LNCAP (cell line): ENCODE results near the gene NCKAP5.

ENCODE experiments used
- CTCF ChIP-seq: fragments of 450-650 bp; IDR thresholded peaks from 2 replicates; pipeline ENCODE4 v1.5.1; 2017; ENCODE audit warnings: mild to moderate bottlenecking

Gene NCKAP5

GRCh38 chr2:133085646-133086045 lies 482.6 kb downstream of the NCKAP5 start:
- no peak for TF ChIP-seq CTCF

GRCh38 chr2:133082034-133082433 lies 486.2 kb downstream of the NCKAP5 start:
- TF ChIP-seq CTCF, result no peak

DNA sequence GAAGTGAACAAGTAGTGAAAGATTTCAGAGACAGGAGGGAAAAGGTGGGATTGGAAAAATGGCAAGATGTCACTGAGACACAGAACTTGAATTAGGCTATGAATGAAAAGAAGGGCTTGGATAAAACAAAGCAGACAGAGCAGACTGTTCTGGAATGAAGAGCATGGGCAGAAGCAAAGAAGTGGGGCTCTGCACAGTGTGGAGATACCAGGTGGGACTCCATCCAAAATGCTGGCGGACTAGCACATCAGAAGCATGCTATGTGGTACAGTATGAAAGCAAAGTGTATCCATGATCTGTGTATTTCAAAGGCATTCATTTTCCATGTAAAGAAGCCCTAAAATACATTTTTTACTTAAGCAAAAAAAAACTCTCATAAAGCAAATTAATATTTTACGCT lies 487.4 kb downstream of the NCKAP5 start:
- no peak for TF ChIP-seq CTCF

DNA sequence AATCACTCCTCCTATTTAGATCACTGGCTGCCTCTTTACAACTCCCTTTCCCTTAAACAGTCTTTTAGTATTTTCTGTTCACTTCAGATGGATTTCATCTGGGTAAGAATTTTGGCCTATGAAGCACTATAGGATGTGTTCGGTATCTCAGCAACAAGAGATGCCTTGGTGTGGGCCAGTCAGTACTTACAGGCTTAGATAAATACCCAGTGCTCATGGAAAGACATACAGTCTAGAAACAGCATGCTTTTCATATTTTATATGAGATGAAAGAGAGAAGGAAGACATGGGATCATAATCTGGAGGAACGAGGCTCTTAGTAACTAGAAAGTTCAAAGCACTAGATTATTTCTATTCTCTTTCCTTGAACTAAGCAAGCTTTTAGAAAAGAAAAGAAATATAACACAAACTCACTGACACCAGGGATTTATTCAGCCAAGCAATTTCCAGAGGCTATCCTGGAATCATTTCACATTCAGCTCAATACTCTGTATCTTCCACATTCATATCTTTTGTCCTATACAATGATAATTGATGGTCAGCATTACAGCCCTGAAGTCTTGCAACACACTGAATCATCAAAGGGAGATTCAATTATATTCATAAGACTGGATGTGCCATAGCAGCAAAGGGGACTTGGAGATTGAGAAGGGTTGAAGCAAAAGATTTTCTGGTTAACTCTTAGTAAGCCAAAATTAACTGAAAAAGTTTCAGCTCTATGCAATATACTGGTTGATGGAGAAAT lies 489.4 kb downstream of the NCKAP5 start:
- no peak for TF ChIP-seq CTCF

- no peak for TF ChIP-seq CTCF
Measured at GRCh38 chr2:133077269-133077822, 490.9 kb downstream of the NCKAP5 start.

- TF ChIP-seq CTCF, result no peak
Measured at GRCh38 chr2:133072837-133073694, 495.2 kb downstream of the NCKAP5 start.

- TF ChIP-seq CTCF, result no peak
Measured at GRCh38 chr2:133063775-133064174, 504.5 kb downstream of the NCKAP5 start.
